OCI-LY1 (cell line): ENCODE measurements around the gene VEPH1.

Experiments used
- H2AFZ ChIP-seq: fragments of 200-600 bp; sonication (generic), shearing (Covaris generic); 2 replicates; pipeline ENCODE4 v1.6.0; 2014; ENCODE audit warnings: antibody characterized with exemption, mild to moderate bottlenecking, low read length
- H3F3A ChIP-seq: fragments of 200-600 bp; sonication (generic), shearing (Covaris generic); 2 replicates; pipeline ENCODE4 v1.6.0; 2014; ENCODE audit warnings: mild to moderate bottlenecking, antibody characterized with exemption, low read length, moderate library complexity; ENCODE audit not compliant: insufficient read depth
- H3K27ac ChIP-seq: fragments of 200-600 bp; sonication (generic); 2 replicates; pipeline ENCODE4 v1.5.1; 2014; ENCODE audit warnings: low read length, mixed run types, mild to moderate bottlenecking, low read depth; ENCODE audit not compliant: poor library complexity, severe bottlenecking
- H3K27me3 ChIP-seq: fragments of 200-600 bp; sonication (generic); 2 replicates; pipeline ENCODE4 v1.6.0; 2014; ENCODE audit warnings: antibody characterized with exemption, mild to moderate bottlenecking, low read length, moderate library complexity; ENCODE audit not compliant: insufficient read depth
- H3K36me3 ChIP-seq: fragments of 200-600 bp; sonication (generic); 2 replicates; pipeline ENCODE4 v1.6.1; 2014; ENCODE audit warnings: mild to moderate bottlenecking, antibody characterized with exemption, low read length, moderate library complexity, mixed read lengths; ENCODE audit not compliant: insufficient read depth
- H3K4me1 ChIP-seq: fragments of 200-600 bp; sonication (generic); 2 replicates; pipeline ENCODE4 v1.5.1; 2014; ENCODE audit warnings: mild to moderate bottlenecking, low read length, moderate library complexity; ENCODE audit not compliant: insufficient read depth, severe bottlenecking
- H3K4me2 ChIP-seq: fragments of 200-600 bp; sonication (generic), shearing (Covaris generic); 2 replicates; pipeline ENCODE4 v1.6.1; 2014; ENCODE audit warnings: low read length
- H3K4me3 ChIP-seq: fragments of 200-600 bp; sonication (generic); 2 replicates; pipeline ENCODE4 v1.5.1; 2014; ENCODE audit warnings: low read length, low read depth, mild to moderate bottlenecking, mixed read lengths; ENCODE audit not compliant: poor library complexity, severe bottlenecking
- H3K79me2 ChIP-seq: fragments of 200-600 bp; shearing (Covaris generic); 2 replicates; pipeline ENCODE4 v1.6.1; 2016; ENCODE audit warnings: mixed run types, low read length, mixed read lengths; ENCODE audit not compliant: insufficient read depth
- H3K9ac ChIP-seq: fragments of 200-600 bp; sonication (generic), shearing (Covaris generic); 2 replicates; pipeline ENCODE4 v1.6.1; 2014; ENCODE audit warnings: mild to moderate bottlenecking, low read length, mixed read lengths
- H3K9me2 ChIP-seq: fragments of 200-600 bp; sonication (generic), shearing (Covaris generic); 2 replicates; pipeline ENCODE4 v1.6.1; 2014; ENCODE audit warnings: low read depth, mild to moderate bottlenecking, low read length, mixed read lengths
- H3K9me3 ChIP-seq: fragments of 200-600 bp; shearing (Covaris generic); 2 replicates; pipeline ENCODE4 v1.6.1; 2014; ENCODE audit warnings: low read length, mixed read lengths
- H4K20me1 ChIP-seq: fragments of 200-600 bp; sonication (generic), shearing (Covaris generic); 2 replicates; pipeline ENCODE4 v1.6.0; 2016; ENCODE audit warnings: mild to moderate bottlenecking, low read length; ENCODE audit not compliant: insufficient read depth
- EZH2 ChIP-seq: fragments of 200-600 bp; sonication (generic), shearing (Covaris generic); IDR thresholded peaks from 2 replicates; pipeline ENCODE4 v1.8.0; 2017; ENCODE audit warnings: borderline replicate concordance, mixed run types, mild to moderate bottlenecking, antibody characterized with exemption, low read length, moderate library complexity, mixed read lengths
- TF ChIP-seq, protein P1 (sequence below): fragments of 200-600 bp; sonication (generic), shearing (Covaris generic); IDR thresholded peaks from 2 replicates; pipeline ENCODE4 v1.5.1; 2017; ENCODE audit warnings: mild to moderate bottlenecking, antibody characterized with exemption, low read length, moderate library complexity, mixed read lengths

The VEPH1 gene

DNA sequence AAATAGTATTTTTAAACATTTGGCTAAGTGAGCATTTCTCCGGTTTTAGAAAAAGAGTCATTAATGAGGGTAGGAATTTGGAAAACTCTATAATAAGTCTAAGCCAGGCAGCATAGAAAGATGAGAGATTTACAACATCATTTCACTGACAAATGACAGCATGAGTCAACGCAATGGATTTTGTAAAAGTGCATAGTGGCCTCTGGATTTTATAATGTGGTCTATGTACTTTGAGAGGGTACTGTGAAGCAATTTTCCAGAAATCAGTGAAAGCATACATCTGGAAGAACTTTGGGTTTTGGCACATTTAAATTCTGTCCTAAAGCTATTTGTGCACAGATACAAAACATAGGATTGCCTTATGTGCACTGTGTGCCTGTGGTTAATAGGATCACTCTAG, 212.4 kb downstream of the VEPH1 start:
- no peaks in the 10 kb centered on the region for H3K9me3 ChIP-seq
- H3K27ac ChIP-seq, result no peak overlapping the region
- no peak overlapping the region for H3K4me2 ChIP-seq
- no peaks in the 10 kb centered on the region for H4K20me1 ChIP-seq
- no peaks in the 10 kb centered on the region for H3K4me1 ChIP-seq
- H3K36me3 ChIP-seq, result no peaks in the 10 kb centered on the region
- H3K4me3 ChIP-seq, result no peak overlapping the region
- no peaks in the 10 kb centered on the region for H3K9me2 ChIP-seq
- no peaks in the 10 kb centered on the region for H3K27me3 ChIP-seq
- H3F3A ChIP-seq, result no peaks in the 10 kb centered on the region
- H3K79me2 ChIP-seq, result no peaks in the 10 kb centered on the region
- TF ChIP-seq, protein P1, sequence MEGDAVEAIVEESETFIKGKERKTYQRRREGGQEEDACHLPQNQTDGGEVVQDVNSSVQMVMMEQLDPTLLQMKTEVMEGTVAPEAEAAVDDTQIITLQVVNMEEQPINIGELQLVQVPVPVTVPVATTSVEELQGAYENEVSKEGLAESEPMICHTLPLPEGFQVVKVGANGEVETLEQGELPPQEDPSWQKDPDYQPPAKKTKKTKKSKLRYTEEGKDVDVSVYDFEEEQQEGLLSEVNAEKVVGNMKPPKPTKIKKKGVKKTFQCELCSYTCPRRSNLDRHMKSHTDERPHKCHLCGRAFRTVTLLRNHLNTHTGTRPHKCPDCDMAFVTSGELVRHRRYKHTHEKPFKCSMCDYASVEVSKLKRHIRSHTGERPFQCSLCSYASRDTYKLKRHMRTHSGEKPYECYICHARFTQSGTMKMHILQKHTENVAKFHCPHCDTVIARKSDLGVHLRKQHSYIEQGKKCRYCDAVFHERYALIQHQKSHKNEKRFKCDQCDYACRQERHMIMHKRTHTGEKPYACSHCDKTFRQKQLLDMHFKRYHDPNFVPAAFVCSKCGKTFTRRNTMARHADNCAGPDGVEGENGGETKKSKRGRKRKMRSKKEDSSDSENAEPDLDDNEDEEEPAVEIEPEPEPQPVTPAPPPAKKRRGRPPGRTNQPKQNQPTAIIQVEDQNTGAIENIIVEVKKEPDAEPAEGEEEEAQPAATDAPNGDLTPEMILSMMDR, result no peak
- no peak for TF ChIP-seq EZH2
- no peak overlapping the region for H2AFZ ChIP-seq
- no peak overlapping the region for H3K9ac ChIP-seq

DNA sequence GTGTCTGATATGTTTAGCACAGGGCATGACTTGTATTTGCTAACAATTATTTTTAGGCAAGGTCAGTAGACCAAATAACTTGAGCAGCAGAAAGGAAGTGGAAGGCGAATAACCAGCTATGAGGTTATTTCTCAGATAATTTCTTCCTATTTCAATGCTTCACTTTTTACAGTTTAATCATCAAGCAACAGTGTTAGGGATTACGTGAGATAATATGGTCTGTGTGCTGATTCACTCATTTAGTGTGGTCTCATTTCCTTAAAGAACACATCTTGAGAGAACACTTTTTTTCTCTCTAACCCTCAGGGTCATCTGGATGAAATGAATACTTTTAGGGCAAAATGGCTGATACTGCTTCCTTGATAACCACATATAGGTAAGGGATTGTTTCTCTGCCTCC, 217.2 kb downstream of the VEPH1 start:
- no peak overlapping the region for H3K4me3 ChIP-seq
- no peaks in the 10 kb centered on the region for H3F3A ChIP-seq
- H3K9me3 ChIP-seq, result no peaks in the 10 kb centered on the region
- no peaks in the 10 kb centered on the region for H4K20me1 ChIP-seq
- H3K27me3 ChIP-seq, result 0 out of 2 replicates have a peak, but pooled peaks cover 4% of the 10 kb centered on the region
- no peak for TF ChIP-seq EZH2
- TF ChIP-seq, protein P1, result no peak
- H3K79me2 ChIP-seq, result no peaks in the 10 kb centered on the region
- no peaks in the 10 kb centered on the region for H3K9me2 ChIP-seq
- no peak overlapping the region for H3K27ac ChIP-seq
- no peaks in the 10 kb centered on the region for H3K36me3 ChIP-seq
- no peak overlapping the region for H3K9ac ChIP-seq
- H2AFZ ChIP-seq, result no peak overlapping the region
- no peaks in the 10 kb centered on the region for H3K4me1 ChIP-seq
- no peak overlapping the region for H3K4me2 ChIP-seq

DNA sequence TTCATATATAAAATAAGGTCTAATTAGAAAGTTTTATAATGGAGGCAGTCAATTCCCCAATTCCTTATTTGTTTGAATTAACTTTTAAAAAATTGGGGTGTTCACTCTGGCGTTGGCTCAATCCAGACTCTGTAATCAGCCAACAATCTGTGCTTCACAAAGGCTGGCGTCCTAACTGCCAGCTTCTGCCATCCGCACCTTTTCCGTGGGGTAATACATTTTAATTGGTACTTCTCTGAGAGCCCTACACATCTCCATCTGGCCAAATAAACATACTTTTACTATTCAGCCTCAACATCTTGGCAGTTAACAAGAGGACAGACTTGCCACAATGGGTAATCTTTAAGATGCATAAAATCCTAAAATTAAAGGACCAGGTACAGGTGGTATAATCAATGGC, 218.1 kb downstream of the VEPH1 start:
- H3K27ac ChIP-seq, result no peak overlapping the region
- no peaks in the 10 kb centered on the region for H4K20me1 ChIP-seq
- no peaks in the 10 kb centered on the region for H3F3A ChIP-seq
- no peak overlapping the region for H3K9ac ChIP-seq
- H3K4me3 ChIP-seq, result no peak overlapping the region
- no peaks in the 10 kb centered on the region for H3K79me2 ChIP-seq
- H3K27me3 ChIP-seq, result 0 out of 2 replicates have a peak, but pooled peaks cover 4% of the 10 kb centered on the region
- H3K36me3 ChIP-seq, result no peaks in the 10 kb centered on the region
- H3K4me1 ChIP-seq, result no peaks in the 10 kb centered on the region
- no peak overlapping the region for H2AFZ ChIP-seq
- no peaks in the 10 kb centered on the region for H3K9me3 ChIP-seq
- TF ChIP-seq EZH2, result no peak
- TF ChIP-seq, protein P1, result no peak
- H3K9me2 ChIP-seq, result no peaks in the 10 kb centered on the region
- H3K4me2 ChIP-seq, result no peak overlapping the region
